GM12875 (cell line): ENCODE results near the gene LHX4.

Experiments used
- H3K4me3 ChIP-seq: one replicate; pipeline ENCODE4 v1.5.1; 2011; ENCODE audit warnings: low read depth, low read length, control low read depth
- CTCF ChIP-seq: IDR thresholded peaks from 2 replicates; pipeline ENCODE4 v1.5.1; 2011; ENCODE audit warnings: low read depth, mild to moderate bottlenecking, control low read depth, inconsistent platforms, low read length, moderate library complexity, borderline replicate concordance; ENCODE audit not compliant: insufficient read depth

The LHX4 gene

GRCh38 chr1:180254854-180255253 is 24.8 kb downstream of the LHX4 start:
- TF ChIP-seq CTCF = no peak

GRCh38 chr1:180255536-180256340 is 25.7 kb downstream of the LHX4 start:
- no peak for TF ChIP-seq CTCF
- H3K4me3 ChIP-seq = no peak overlapping the region

More at GRCh38 chr1:180254854-180255253, 24.8 kb downstream of the LHX4 start:
- no peak overlapping the region for H3K4me3 ChIP-seq

- no peak for TF ChIP-seq CTCF
- H3K4me3 ChIP-seq = no peak overlapping the region
Measured at GRCh38 chr1:180256341-180257027, 26.4 kb downstream of the LHX4 start.

- TF ChIP-seq CTCF = no peak
- H3K4me3 ChIP-seq = no peak overlapping the region
Measured at GRCh38 chr1:180257028-180257386, 26.9 kb downstream of the LHX4 start.

- H3K4me3 ChIP-seq = no peak overlapping the region
- TF ChIP-seq CTCF = no peak
Measured at GRCh38 chr1:180257486-180257885, 27.4 kb downstream of the LHX4 start.

- no peak for TF ChIP-seq CTCF
- no peak overlapping the region for H3K4me3 ChIP-seq
Measured at GRCh38 chr1:180258290-180258689, 28.2 kb downstream of the LHX4 start.

GRCh38 chr1:180258935-180259334 is 28.9 kb downstream of the LHX4 start:
- no peak for TF ChIP-seq CTCF

More at GRCh38 chr1:180258935-180259334, 28.9 kb downstream of the LHX4 start:
- H3K4me3 ChIP-seq = no peak overlapping the region
